ENCODE measurements around the gene CAMSAP1. TPM values are rescaled to one million over a fixed set of nuclear protein-coding genes. Genes with fewer than 3 reads are reported as not detected.
"Not testable (repeated sequence)": the region's sequence is repeated elsewhere in the genome, so short reads cannot be mapped to it uniquely, and the experiment has no call there.

CAMSAP1 gene
- total and polyA plus RNA-seq, 7 donors: 2.3 to 37.7 (median 19.4) TPM

GRCh38 chr9:135919318-135919890 lies 12.1 kb upstream of the CAMSAP1 start:
- no peak overlapping the region for H3K27ac ChIP-seq
- intact Hi-C loops (cut with DNase I): no loop called here
- 97 to 99% methylated on average over 11 of the region's 11 CpGs for WGBS, 2 donors
- TF ChIP-seq POLR2AphosphoS5 (IDR thresholded peaks at IDR 0.05) (no peak), CTCF (IDR thresholded peaks at IDR 0.05) (no peak)
- no peak overlapping the region for H3K4me3 ChIP-seq
- no peaks in the 10 kb centered on the region for H3K4me1 ChIP-seq
- peaks cover 0 to 23% (median 6%) of the 10 kb centered on the region in 4 donors for H3K9me3 ChIP-seq
- peaks cover 10 to 32% (median 17%) of the 10 kb centered on the region in 4 donors for H3K36me3 ChIP-seq
- DNase-seq: no peak
- H3K27me3 ChIP-seq: no peaks in the 10 kb centered on the region

GRCh38 chr9:135916227-135916626 lies 8.9 kb upstream of the CAMSAP1 start:
- H3K36me3 ChIP-seq: peaks cover 18 to 52% (median 28%) of the 10 kb centered on the region in 4 donors
- H3K4me1 ChIP-seq; intact Hi-C loops (cut with DNase I); H3K27ac ChIP-seq; DNase-seq; H3K4me3 ChIP-seq; H3K27me3 ChIP-seq: not testable (repeated sequence)
- WGBS, 2 donors: 93 to 98% methylated on average over 12 of the region's 12 CpGs
- H3K9me3 ChIP-seq: peaks cover 0 to 23% (median 6%) of the 10 kb centered on the region in 4 donors

DNA sequence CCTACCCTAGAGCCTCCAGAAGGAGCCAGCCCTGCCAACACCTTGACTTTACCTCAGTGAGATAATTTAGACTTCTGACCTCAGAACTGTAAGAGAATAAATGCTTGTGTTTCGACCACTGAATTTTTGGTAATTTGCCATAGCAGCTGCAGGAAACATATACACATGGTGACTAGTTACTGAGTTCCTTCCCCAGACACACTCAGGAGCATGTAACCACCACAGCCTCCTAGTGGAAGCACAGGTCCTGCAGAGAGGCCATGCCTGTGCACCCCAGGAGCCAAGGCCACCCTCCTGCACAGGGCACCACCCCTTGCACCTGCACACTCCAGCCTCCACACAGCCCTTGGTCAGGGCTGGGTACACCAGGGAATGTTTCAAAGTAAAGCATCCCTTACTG lies 7.6 kb upstream of the CAMSAP1 start:
- peaks cover 0 to 23% (median 6%) of the 10 kb centered on the region in 4 donors for H3K9me3 ChIP-seq

DNA sequence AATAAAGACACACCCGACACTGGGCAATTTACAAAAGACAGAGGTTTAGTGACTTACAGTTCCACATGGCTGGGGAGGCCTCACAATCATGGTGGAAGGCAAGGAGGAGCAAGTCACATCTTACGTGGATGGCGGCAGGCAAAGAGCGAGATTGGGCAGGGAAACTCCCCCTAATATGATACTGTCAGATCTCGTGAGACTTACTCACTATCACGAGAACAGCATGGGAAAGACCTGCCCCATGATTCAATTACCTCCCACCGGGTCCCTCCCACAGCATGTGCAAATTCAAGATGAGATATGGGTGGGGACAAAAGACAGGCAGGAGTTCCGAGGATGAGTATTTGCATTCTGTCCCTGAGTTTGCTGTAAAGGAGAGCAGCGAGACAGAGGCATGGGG lies 3.9 kb upstream of the CAMSAP1 start:
- Histone ChIP-seq H3K4me1 (peaks cover 0 to 24% (median 20%) of the 10 kb centered on the region in 4 donors), H3K36me3 (peaks cover 18 to 51% (median 27%) of the 10 kb centered on the region in 4 donors)
- H3K27ac ChIP-seq; H3K9me3 ChIP-seq; DNase-seq; H3K27me3 ChIP-seq; H3K4me3 ChIP-seq; intact Hi-C loops (cut with DNase I): not testable (repeated sequence)
- 91 to 95% methylated on average over 9 of the region's 9 CpGs for WGBS, 2 donors

More for the DNA sequence above, 7.6 kb upstream of the CAMSAP1 start:
- WGBS, 2 donors: 95 to 98% methylated on average over 1 of the region's 1 CpG
- no peak for DNase-seq
- H3K36me3 ChIP-seq: peaks cover 18 to 54% (median 28%) of the 10 kb centered on the region in 4 donors
- H3K4me3 ChIP-seq: no peak overlapping the region
- no peak for TF ChIP-seq POLR2AphosphoS5 (IDR thresholded peaks at IDR 0.05)
- TF ChIP-seq EP300 (IDR thresholded peaks at IDR 0.05): no peak
- TF ChIP-seq POLR2A (IDR thresholded peaks at IDR 0.05): no peak
- no peak for TF ChIP-seq CTCF (IDR thresholded peaks at IDR 0.05)
- H3K27me3 ChIP-seq: no peaks in the 10 kb centered on the region
- intact Hi-C loops (cut with DNase I): no loop called here
- H3K4me1 ChIP-seq: peaks cover 0 to 1% (median under 1%) of the 10 kb centered on the region in 4 donors
- no peak overlapping the region for H3K27ac ChIP-seq

DNA sequence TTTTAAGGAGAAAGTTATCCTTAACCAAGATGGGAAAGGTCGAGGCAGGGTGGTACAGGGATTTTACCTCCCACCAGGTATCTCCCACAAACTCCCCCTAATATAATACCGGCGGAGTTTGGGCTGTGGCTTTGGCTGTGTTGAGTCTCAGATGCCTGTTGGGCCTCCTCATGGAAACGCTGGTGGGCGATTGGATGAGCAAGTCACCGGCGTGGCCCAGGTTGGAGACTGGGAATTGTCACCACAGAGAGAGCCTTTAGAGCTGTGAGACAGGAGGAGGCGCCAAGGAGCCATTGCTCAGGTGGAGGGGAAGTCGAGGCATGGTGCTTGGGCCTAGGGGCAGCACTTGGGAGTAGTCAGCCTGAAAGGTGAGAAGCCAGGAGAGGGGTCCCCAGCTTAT lies 3.4 kb upstream of the CAMSAP1 start:
- H3K27ac ChIP-seq: no peak overlapping the region
- no peak overlapping the region for H3K4me3 ChIP-seq
- H3K9me3 ChIP-seq: peaks cover 0 to 7% (median 1%) of the 10 kb centered on the region in 4 donors
- 98 to 99% methylated on average over 9 of the region's 9 CpGs for WGBS, 2 donors
- intact Hi-C loops (cut with DNase I): no loop called here
- TF ChIP-seq EP300 (IDR thresholded peaks at IDR 0.05) (no peak), CTCF (IDR thresholded peaks at IDR 0.05) (no peak), POLR2A (IDR thresholded peaks at IDR 0.05) (no peak), POLR2AphosphoS5 (IDR thresholded peaks at IDR 0.05) (no peak)
- H3K4me1 ChIP-seq: peaks cover 0 to 29% (median 25%) of the 10 kb centered on the region in 4 donors
- peaks cover 17 to 46% (median 23%) of the 10 kb centered on the region in 4 donors for H3K36me3 ChIP-seq
- peak; percentile 54 for DNase-seq
- H3K27me3 ChIP-seq: no peaks in the 10 kb centered on the region

DNA sequence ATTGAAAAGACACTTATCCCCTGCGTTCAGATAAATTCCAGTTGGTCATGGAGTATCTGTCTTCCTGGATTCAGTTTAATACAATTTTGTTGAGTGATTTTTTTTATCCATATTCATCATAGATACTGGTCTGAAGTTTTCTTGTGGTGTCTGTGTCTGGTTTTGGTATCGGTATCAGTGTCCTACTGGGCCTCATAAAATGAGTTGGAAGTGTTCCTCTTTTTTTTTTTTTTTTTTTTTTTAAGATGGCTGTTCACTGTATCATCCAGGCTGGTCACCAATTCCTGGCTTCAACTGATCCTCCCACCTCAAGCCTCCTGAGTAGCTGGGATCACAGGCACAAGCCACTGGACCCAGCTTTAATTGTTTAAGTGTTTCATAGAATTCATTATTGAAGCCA lies 2.9 kb upstream of the CAMSAP1 start:
- Histone ChIP-seq H3K9me3 (peaks cover 0 to 6% (median 0%) of the 10 kb centered on the region in 4 donors), H3K4me3 (no peak overlapping the region), H3K27ac (no peak overlapping the region), H3K27me3 (no peaks in the 10 kb centered on the region), H3K36me3 (peaks cover 11 to 41% (median 18%) of the 10 kb centered on the region in 4 donors), H3K4me1 (peaks cover 0 to 34% (median 30%) of the 10 kb centered on the region in 4 donors)
- TF ChIP-seq POLR2A (IDR thresholded peaks at IDR 0.05) (no peak), POLR2AphosphoS5 (IDR thresholded peaks at IDR 0.05) (no peak)
- 95 to 98% methylated on average over 2 of the region's 2 CpGs for WGBS, 2 donors
- intact Hi-C loops (cut with DNase I): no loop called here
- DNase-seq: no peak
